ENCODE data around the gene ABCD2.
"Not testable (repeated sequence)": the region's sequence is repeated elsewhere in the genome, so short reads cannot be mapped to it uniquely, and the experiment has no call there.

ABCD2 gene

DNA sequence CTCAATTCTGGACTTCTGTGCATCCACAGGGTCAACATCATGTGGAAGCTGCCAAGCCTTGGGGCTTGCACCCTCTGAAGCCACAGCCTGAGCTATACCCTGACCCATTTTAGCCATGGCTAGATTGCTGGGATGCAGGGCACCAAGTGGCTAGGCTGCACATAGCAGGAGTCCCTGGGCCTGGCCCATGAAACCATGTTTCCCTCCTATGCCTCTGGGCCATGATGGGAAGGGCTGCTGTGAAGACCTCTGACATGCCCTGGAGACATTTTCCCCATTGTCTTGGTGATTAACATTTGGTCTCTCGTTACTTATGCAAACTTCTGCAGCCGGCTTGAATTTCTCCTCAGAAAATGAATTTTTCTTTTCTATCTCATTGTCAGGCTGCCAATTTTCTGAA lies 92.6 kb downstream of the ABCD2 start:
- WGBS: 88% methylated on average over 2 of the region's 2 CpGs
- no peaks in the 10 kb centered on the region for H3K9me3 ChIP-seq (ENCODE audit: control insufficient read depth, low read length)
- H2BK15ac ChIP-seq (ENCODE audit: low read depth, poor library complexity, severe bottlenecking): no peak overlapping the region
- no peaks in the 10 kb centered on the region for H3K27me3 ChIP-seq (ENCODE audit: control insufficient read depth in 1 of 2, insufficient read depth in 1 of 2, low read length in 2 of 2)
- no peak overlapping the region for H3K27ac ChIP-seq (ENCODE audit: low read length, poor library complexity, severe bottlenecking)
- H4K91ac ChIP-seq (ENCODE audit: low read length): no peak overlapping the region
- no peak overlapping the region for H2BK12ac ChIP-seq (ENCODE audit: low read length in 2 of 2)
- no peak overlapping the region for H2BK5ac ChIP-seq (ENCODE audit: low read depth, low read length, poor library complexity, severe bottlenecking)
- H3K14ac ChIP-seq (ENCODE audit: low read length in 2 of 2): no peak overlapping the region
- H4K8ac ChIP-seq (ENCODE audit: low read length): no peak overlapping the region
- H3K23ac ChIP-seq (ENCODE audit: low read length in 2 of 2): no peak overlapping the region
- DNase-seq: no peak
- no peaks in the 10 kb centered on the region for H3K4me1 ChIP-seq (ENCODE audit: control insufficient read depth, insufficient read depth, low read depth, low read length)
- H3K4me3 ChIP-seq (ENCODE audit: insufficient read depth in 1 of 2, low read depth in 1 of 2, low read length in 2 of 2): no peak overlapping the region
- no peak overlapping the region for H3K18ac ChIP-seq (ENCODE audit: low read depth in 1 of 2, low read length in 2 of 2)
- no peaks in the 10 kb centered on the region for H3K79me1 ChIP-seq (replicated peaks; ENCODE audit: low read length, poor library complexity, severe bottlenecking)
- no peaks in the 10 kb centered on the region for H3K36me3 ChIP-seq (ENCODE audit: control insufficient read depth in 1 of 2, insufficient read depth in 2 of 2, low read depth in 1 of 2, low read length in 2 of 2)
- H2BK120ac ChIP-seq (ENCODE audit: low read depth, low read length): no peak overlapping the region
- no peak overlapping the region for H3K4ac ChIP-seq (ENCODE audit: low read depth in 1 of 2, low read length in 2 of 2)
- H3K4me2 ChIP-seq (ENCODE audit: low read length, poor library complexity, severe bottlenecking): no peak overlapping the region
- no peak overlapping the region for H3K9ac ChIP-seq (ENCODE audit: low read length)
- H2AFZ ChIP-seq (ENCODE audit: low read depth, low read length): no peak overlapping the region
- no peak overlapping the region for H2AK5ac ChIP-seq (ENCODE audit: low read length, severe bottlenecking)

DNA sequence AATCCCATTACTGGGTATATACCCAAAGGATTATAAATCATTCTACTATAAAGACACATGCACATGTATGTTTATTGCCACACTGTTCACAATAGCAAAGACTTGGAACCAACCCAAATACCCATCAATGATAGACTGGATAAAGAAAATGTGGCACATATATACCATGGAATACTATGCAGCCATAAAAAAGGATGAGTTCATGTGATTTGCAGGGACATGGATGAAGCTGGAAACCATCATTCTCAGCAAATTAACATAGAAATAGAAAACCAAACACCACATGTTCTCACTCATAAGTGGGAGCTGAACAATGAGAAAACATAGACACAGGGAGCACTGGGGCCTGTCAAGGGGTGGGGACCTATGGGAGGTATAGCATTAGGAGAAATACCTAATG lies 97.4 kb downstream of the ABCD2 start:
- not testable (repeated sequence) for H2AFZ ChIP-seq (ENCODE audit: low read depth, low read length); H3K4me3 ChIP-seq (ENCODE audit: insufficient read depth in 1 of 2, low read depth in 1 of 2, low read length in 2 of 2); H2BK5ac ChIP-seq (ENCODE audit: low read depth, low read length, poor library complexity, severe bottlenecking); H3K9ac ChIP-seq (ENCODE audit: low read length); H3K36me3 ChIP-seq (ENCODE audit: control insufficient read depth in 1 of 2, insufficient read depth in 2 of 2, low read depth in 1 of 2, low read length in 2 of 2); H3K18ac ChIP-seq (ENCODE audit: low read depth in 1 of 2, low read length in 2 of 2); H3K4me1 ChIP-seq (ENCODE audit: control insufficient read depth, insufficient read depth, low read depth, low read length); H3K4me2 ChIP-seq (ENCODE audit: low read length, poor library complexity, severe bottlenecking); H4K91ac ChIP-seq (ENCODE audit: low read length); H3K14ac ChIP-seq (ENCODE audit: low read length in 2 of 2); H2BK120ac ChIP-seq (ENCODE audit: low read depth, low read length); DNase-seq; H3K23ac ChIP-seq (ENCODE audit: low read length in 2 of 2); H4K8ac ChIP-seq (ENCODE audit: low read length); H3K27ac ChIP-seq (ENCODE audit: low read length, poor library complexity, severe bottlenecking); H2BK15ac ChIP-seq (ENCODE audit: low read depth, poor library complexity, severe bottlenecking); H3K4ac ChIP-seq (ENCODE audit: low read depth in 1 of 2, low read length in 2 of 2); H3K79me1 ChIP-seq (replicated peaks; ENCODE audit: low read length, poor library complexity, severe bottlenecking); H3K9me3 ChIP-seq (ENCODE audit: control insufficient read depth, low read length); H3K27me3 ChIP-seq (ENCODE audit: control insufficient read depth in 1 of 2, insufficient read depth in 1 of 2, low read length in 2 of 2); H2BK12ac ChIP-seq (ENCODE audit: low read length in 2 of 2); H2AK5ac ChIP-seq (ENCODE audit: low read length, severe bottlenecking)

DNA sequence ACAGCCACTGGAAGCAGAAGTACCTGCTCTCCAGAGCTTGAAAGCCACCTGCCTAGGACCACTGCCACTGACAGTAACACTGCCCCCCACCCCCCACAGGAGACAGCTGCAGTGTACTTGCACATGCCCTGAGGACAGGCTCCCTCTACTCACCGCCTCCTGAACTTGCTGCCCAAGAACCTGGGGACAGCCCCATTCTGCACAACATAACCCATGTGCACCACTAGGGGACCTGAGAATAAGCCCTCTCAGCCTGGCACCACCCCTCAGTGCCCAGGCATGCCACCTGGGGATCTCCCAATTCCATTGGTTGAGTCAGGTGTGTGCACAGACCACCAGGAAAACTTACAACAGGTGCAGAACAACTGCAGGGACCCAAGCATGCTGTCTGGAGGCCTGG lies 109.6 kb downstream of the ABCD2 start:
- Histone ChIP-seq H2BK120ac (ENCODE audit: low read depth, low read length) (no peak overlapping the region), H2BK5ac (ENCODE audit: low read depth, low read length, poor library complexity, severe bottlenecking) (no peak overlapping the region), H3K4ac (ENCODE audit: low read depth in 1 of 2, low read length in 2 of 2) (no peak overlapping the region), H3K9me3 (ENCODE audit: control insufficient read depth, low read length) (peaks cover 16% of the 10 kb centered on the region), H3K4me3 (ENCODE audit: insufficient read depth in 1 of 2, low read depth in 1 of 2, low read length in 2 of 2) (no peak overlapping the region), H3K23ac (ENCODE audit: low read length in 2 of 2) (no peak overlapping the region), H2AK5ac (ENCODE audit: low read length, severe bottlenecking) (no peak overlapping the region), H2BK15ac (ENCODE audit: low read depth, poor library complexity, severe bottlenecking) (no peak overlapping the region), H3K27me3 (ENCODE audit: control insufficient read depth in 1 of 2, insufficient read depth in 1 of 2, low read length in 2 of 2) (no peaks in the 10 kb centered on the region), H3K9ac (ENCODE audit: low read length) (no peak overlapping the region), H3K79me1 (replicated peaks; ENCODE audit: low read length, poor library complexity, severe bottlenecking) (no peaks in the 10 kb centered on the region), H4K8ac (ENCODE audit: low read length) (no peak overlapping the region), H3K4me2 (ENCODE audit: low read length, poor library complexity, severe bottlenecking) (no peak overlapping the region), H2BK12ac (ENCODE audit: low read length in 2 of 2) (no peak overlapping the region), H4K91ac (ENCODE audit: low read length) (no peak overlapping the region), H3K18ac (ENCODE audit: low read depth in 1 of 2, low read length in 2 of 2) (no peak overlapping the region), H3K14ac (ENCODE audit: low read length in 2 of 2) (no peak overlapping the region), H3K36me3 (ENCODE audit: control insufficient read depth in 1 of 2, insufficient read depth in 2 of 2, low read depth in 1 of 2, low read length in 2 of 2) (no peaks in the 10 kb centered on the region), H3K4me1 (ENCODE audit: control insufficient read depth, insufficient read depth, low read depth, low read length) (no peaks in the 10 kb centered on the region), H3K27ac (ENCODE audit: low read length, poor library complexity, severe bottlenecking) (no peak overlapping the region), H2AFZ (ENCODE audit: low read depth, low read length) (no peak overlapping the region)
- 90% methylated on average over 1 of the region's 1 CpG for WGBS
- no peak for DNase-seq

DNA sequence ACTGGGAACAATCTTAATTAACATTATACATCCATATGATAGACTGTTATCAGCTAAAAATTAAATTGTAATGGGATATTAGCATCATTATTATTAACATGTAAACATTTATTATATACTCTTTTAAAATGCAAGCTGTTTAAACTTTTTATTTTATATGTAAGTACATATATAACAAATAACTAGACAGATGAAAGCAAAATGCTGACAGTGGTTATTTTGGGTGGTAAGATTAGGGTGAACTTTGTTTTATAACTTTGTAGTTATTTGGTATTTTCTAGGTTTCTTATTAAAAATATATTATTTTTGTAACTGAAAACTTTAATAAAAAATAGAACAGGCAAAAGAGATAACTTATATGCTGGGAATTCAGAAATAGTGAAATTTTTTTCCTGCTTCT lies 114.0 kb downstream of the ABCD2 start:
- no peak overlapping the region for H3K23ac ChIP-seq (ENCODE audit: low read length in 2 of 2)
- H4K91ac ChIP-seq (ENCODE audit: low read length): no peak overlapping the region
- no peaks in the 10 kb centered on the region for H3K27me3 ChIP-seq (ENCODE audit: control insufficient read depth in 1 of 2, insufficient read depth in 1 of 2, low read length in 2 of 2)
- H2AFZ ChIP-seq (ENCODE audit: low read depth, low read length): no peak overlapping the region
- no peaks in the 10 kb centered on the region for H3K36me3 ChIP-seq (ENCODE audit: control insufficient read depth in 1 of 2, insufficient read depth in 2 of 2, low read depth in 1 of 2, low read length in 2 of 2)
- no peak overlapping the region for H3K27ac ChIP-seq (ENCODE audit: low read length, poor library complexity, severe bottlenecking)
- H3K18ac ChIP-seq (ENCODE audit: low read depth in 1 of 2, low read length in 2 of 2): no peak overlapping the region
- no peak for DNase-seq
- H2BK5ac ChIP-seq (ENCODE audit: low read depth, low read length, poor library complexity, severe bottlenecking): no peak overlapping the region
- H3K4ac ChIP-seq (ENCODE audit: low read depth in 1 of 2, low read length in 2 of 2): no peak overlapping the region
- no peak overlapping the region for H4K8ac ChIP-seq (ENCODE audit: low read length)
- no peak overlapping the region for H2BK12ac ChIP-seq (ENCODE audit: low read length in 2 of 2)
- no peak overlapping the region for H3K14ac ChIP-seq (ENCODE audit: low read length in 2 of 2)
- H3K4me1 ChIP-seq (ENCODE audit: control insufficient read depth, insufficient read depth, low read depth, low read length): peaks cover 1% of the 10 kb centered on the region
- H3K9me3 ChIP-seq (ENCODE audit: control insufficient read depth, low read length): peaks cover 3% of the 10 kb centered on the region
- no peak overlapping the region for H2BK15ac ChIP-seq (ENCODE audit: low read depth, poor library complexity, severe bottlenecking)
- no peak overlapping the region for H3K4me2 ChIP-seq (ENCODE audit: low read length, poor library complexity, severe bottlenecking)
- H3K79me1 ChIP-seq (replicated peaks; ENCODE audit: low read length, poor library complexity, severe bottlenecking): no peaks in the 10 kb centered on the region
- H2AK5ac ChIP-seq (ENCODE audit: low read length, severe bottlenecking): no peak overlapping the region
- H2BK120ac ChIP-seq (ENCODE audit: low read depth, low read length): no peak overlapping the region
- no peak overlapping the region for H3K4me3 ChIP-seq (ENCODE audit: insufficient read depth in 1 of 2, low read depth in 1 of 2, low read length in 2 of 2)
- H3K9ac ChIP-seq (ENCODE audit: low read length): no peak overlapping the region
